T-helper 9 cell (primary cell): ENCODE results near the gene CDH23.

Source experiments
- DNase-seq: peaks from one replicate; pipeline ENCODE4 v3.0.0-alpha.2; 2020

The CDH23 gene

GRCh38 chr10:71646037-71646436 is 249.3 kb downstream of the CDH23 start:
- DNase-seq: no peak

DNA sequence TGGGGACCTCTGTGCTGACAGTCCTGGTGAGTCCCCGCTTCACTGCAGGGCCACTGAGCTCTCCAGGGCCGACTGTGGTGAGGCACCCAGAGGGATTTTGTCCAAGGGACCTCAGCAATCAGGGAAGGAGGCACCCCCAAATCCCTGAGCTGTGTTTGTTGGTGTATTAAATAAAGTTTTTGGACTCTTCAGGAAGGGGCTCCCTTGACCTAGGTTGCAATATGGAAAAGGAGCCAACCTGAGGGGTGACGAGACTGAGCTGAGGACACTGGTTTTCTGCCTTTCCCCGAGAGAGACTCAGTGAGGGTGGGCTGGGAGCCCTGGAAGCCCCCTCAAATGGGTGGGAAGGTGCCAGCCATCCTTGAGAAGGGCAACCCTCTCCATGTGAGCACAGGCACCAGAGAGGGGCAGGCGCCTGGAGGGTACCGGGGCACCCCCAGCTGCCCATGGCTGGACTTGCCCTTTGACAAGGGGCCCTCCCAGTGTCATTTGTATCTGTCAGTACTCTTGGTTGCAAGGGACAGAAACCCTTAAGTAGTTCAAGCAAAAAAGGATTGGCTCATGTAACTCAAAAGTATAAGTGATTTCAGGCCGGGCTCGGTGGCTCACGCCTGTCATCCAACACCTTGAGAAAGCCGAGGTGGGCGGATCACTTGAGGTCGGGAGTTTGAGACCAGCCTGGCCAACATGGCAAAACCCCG is 250.0 kb downstream of the CDH23 start:
- DNase-seq: no peak

DNA sequence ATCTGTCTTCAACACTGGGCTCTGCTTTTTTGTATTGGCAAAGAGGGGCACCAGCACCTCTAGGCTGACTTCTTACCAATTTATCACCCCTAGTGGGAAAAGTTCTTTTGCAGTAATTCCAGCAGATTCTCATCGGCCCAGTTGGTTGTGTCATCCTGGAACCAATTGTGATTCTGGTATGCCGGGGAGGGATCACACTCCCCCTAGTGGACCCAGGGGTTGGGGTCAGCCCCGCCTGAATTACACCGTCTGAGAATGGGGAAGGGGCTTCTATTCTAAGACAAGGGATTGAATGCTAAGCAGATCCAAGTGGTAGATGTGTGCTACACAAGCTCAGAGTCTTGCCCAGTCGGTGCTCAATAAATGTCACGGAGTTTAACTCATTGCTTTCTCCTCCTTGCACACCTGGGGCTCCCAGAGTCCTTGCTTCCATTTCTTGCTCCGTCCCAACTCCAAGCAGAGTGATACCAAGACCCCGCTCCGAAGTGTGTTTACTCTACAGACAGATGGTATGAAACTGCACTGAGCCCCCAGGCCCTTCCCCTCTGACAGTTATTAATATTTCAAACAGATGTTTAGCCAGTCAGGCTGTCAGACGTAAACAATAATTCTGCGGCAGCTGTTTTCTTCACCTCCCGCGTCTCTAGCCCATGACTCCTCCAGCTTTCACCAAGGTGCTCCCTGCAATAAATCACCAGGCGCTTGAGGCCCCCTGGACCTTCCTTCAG is 251.0 kb downstream of the CDH23 start:
- no peak for DNase-seq

DNA sequence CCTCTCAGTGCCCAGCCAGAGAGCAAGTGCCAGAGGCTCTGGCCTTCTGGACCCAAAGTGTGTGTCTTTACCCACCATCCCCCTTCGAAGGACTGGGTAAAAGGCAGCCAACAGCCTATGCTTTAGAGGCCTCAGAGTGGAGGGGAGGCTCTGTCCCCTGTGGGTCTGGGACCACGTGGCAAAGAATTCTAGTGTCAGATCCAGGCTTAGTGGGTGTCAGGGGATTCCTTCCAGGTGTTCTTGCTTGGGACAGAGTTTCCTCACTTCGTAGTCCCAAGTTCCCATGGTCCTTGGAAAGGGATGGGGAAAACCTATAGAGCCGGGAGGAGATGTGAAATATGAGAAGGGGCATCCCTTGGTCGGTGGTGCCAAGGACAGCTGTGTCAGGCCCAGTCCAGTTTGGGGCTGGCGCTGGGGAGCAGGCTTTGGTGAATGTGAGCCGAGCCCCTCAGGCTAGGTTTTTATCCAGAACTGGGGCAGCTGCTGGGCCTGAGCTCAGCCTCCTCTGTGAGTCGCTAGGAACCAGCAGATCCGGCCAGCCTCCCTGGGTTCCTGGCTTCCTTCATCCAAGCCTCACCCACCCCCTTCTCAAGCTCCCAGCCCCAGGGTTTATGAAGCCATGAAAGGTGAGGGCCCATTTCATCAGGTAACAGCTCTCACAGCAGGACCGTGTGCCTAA is 251.7 kb downstream of the CDH23 start:
- no peak for DNase-seq

- no peak for DNase-seq
Measured at GRCh38 chr10:71648933-71649320, 252.2 kb downstream of the CDH23 start.

GRCh38 chr10:71649631-71650030 is 252.9 kb downstream of the CDH23 start:
- DNase-seq: no peak

DNA sequence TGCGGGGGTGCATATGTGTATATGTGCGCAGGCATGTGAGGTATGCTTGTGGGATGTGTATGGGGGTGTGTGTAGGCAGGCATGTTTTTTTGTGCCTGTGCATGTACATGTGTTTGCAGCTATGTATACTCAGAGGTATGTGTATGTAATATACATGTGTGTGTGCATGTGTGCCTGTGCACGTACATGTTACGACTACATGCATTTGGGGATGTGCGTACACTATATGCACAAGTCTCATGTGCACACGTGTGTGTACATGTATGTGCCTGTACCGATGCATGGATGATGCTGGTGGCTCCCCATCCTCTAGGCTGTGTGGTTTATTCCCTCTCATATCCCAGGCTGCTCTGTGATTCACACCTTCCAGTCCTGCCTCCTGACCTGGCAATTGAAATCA is 253.7 kb downstream of the CDH23 start:
- DNase-seq: no peak

GRCh38 chr10:71651428-71651827 is 254.7 kb downstream of the CDH23 start:
- DNase-seq: no peak

- DNase-seq: no peak
Measured at GRCh38 chr10:71651928-71652327, 255.2 kb downstream of the CDH23 start.

GRCh38 chr10:71653044-71653443 is 256.3 kb downstream of the CDH23 start:
- DNase-seq: no peak

DNA sequence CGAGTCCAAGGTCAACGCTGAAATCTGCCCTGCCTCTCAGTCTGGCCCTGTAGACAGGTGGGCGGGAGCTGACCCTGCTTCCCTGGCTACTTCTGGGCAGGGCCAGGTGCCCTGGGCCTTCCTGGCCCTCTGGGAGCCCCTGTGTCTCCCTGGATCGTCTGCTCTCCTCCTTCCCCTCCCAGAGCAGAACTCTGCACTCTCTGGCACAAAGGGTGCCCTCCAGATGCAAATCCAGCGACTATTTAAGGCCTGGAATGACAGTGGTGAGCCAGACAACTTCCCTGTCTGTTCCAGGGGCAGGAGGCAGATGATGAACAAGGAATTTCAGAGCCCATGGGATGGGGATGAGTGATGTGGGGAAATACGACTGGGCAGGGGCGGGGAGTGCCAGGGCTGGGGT is 259.5 kb downstream of the CDH23 start:
- no peak for DNase-seq

DNA sequence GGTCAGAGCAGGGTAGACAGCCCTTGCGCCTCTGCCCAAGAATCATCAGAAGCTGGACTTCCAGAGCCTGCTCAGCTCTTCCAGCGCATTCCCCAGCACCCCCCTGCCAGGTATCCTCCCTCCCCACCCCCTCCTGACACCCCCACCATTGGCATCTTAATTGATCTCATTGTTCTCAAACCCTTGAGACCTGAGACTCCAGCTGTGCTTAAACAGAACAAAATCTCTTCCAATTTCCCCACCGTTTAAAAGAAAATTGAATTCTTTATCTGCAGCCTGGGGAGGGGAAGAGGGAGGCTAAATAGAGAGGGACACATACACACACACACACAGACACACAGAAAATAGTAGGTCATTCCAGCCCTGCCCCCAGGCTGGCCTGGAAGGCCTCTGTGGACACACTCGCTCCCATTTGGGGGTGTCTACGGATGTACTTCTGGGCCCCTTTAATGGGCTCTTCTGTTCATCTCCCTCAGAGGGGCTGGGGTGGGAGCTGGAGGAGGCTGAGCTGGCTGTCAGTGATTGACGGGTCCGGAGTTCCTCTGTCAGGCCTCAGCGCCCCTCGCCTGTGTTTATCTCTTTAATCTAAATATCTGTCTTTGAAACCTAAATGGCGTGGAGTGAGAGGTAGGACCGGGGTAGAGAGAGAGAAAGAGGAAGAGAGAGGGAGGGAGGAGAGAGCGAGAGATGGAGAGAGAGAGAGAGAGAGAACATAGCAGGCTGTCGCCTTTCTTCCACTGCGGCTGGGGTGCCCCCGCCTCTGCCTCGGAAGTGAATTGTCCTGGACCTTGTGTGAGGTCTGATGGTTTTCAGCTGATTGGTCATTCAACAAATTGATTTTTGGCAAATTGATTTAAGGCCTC is 261.1 kb downstream of the CDH23 start:
- no peak for DNase-seq

GRCh38 chr10:71658467-71658745 is 261.7 kb downstream of the CDH23 start:
- no peak for DNase-seq

- DNase-seq: no peak
Measured at GRCh38 chr10:71659111-71659634, 262.5 kb downstream of the CDH23 start.

DNA sequence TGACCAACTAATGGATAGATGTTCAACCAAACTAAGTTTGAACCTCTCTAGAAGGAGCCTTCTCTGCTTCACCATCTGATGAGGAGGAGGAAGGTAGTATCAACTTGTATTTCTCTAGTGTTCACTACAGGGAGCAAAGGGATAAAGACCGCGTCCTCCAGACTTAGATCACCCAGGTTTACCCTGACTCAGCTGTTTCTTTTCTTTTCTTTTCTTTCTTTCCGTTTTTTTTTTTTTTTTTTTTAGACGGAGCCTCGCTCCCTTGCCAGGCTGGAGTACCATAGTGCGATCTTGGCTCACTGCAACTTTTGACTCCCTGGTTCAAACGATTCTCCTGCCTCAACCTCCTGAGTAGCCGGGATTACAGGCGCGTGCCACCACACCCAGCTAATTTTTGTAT is 263.0 kb downstream of the CDH23 start:
- no peak for DNase-seq

DNA sequence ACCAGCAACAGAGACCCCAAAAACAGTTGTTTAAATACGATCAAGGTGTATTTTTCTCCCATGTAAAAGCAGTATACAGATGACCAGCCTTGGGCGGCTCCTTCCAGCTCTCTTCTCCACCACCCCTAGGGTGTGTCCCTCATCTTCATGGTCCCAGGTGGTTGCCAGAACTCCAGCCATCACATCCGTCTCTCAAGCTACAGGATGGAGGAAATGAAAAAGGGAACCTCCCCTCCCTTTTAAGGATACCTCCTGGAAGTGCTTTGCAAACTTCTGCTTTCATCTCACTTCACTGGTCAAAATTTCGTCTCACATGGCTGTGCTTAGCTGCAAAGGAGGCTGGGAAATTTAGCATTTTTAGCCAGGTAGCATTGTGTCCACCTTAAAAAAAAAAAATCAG is 263.6 kb downstream of the CDH23 start:
- DNase-seq: no peak

- no peak for DNase-seq
Measured at GRCh38 chr10:71661060-71661622, 264.4 kb downstream of the CDH23 start.

- DNase-seq: no peak
Measured at GRCh38 chr10:71661779-71662336, 265.1 kb downstream of the CDH23 start.

DNA sequence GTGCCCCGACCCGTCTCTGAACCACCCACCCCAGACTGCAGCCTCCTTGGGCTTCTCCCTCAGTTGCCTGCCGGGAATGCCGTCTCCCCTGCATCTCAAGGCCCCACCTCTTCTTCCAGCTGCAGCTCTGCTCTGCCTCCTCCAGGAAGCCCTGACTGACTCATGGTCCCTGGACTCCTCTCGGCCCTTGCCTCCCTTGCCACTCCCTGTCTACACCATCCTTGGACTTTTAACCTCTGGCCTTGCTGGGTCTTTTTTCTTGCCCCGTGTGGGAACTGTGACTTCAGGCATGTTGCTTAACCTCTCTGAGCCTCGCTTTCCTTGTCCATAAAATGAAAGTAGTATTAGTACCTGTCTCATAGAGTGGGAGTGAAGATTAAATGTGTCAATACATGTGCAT is 266.6 kb downstream of the CDH23 start:
- no peak for DNase-seq

- DNase-seq: no peak
Measured at GRCh38 chr10:71664585-71664984, 267.9 kb downstream of the CDH23 start.

DNA sequence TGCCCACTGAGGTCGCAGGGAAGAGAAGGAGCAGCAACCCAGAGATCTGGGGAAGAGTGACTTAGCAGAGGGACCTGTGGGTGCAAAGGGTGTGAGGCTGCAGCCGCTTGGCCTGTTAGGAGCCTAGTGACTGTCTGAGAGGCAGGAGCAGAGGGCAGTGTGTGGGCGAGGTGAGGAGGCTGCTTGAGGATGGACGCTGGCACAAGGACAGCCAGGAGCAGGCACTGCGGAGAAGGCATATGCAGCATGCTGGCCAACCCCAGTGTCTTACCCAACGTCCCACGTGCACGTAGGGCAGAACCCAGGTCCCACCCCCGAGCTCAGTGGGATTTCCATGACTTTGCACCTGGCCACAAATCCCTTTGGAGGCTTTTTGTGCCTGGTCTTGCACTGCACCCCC is 268.7 kb downstream of the CDH23 start:
- no peak for DNase-seq

DNA sequence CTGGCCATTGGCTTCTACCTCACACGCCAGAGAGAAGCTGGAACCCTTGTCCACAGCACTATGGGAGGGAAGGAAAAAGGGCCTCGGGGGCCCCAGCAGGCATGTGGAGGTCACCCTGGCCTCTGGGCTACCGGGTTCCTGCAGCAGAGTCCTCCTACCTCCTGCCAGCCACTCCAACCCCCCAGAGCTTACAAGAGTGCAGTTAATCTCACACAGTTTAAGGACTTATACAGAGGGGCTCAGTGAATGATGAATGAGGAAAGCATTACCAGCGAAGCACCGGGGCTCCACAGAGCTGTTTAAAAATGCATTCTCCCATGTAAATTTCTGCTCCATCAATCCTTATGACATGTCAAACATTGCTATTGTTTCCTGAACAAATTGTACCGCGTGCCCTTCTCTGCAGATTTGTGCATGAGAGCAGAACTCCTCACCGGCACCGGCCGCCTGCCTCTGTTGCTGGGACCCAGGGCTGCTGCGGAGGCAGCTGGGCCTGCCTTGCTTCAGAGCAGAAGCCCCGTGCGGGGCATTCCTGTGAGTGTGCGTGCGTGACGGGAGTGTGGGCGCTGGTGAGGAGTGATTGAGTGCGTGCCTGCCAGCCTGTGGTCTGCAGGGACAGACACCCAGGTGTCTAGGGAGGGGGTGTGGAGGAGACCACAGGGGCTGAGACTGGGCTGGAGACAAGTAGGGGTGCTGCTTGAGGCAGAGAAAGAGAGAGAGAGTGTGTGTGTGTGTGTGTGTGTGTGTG is 270.1 kb downstream of the CDH23 start:
- DNase-seq: no peak
